ENCODE data around the gene C19orf25.

GRCh38 chr19:1514295-1514661 is 35.3 kb upstream of the C19orf25 start:
- TF ChIP-seq POLR2AphosphoS5 (IDR thresholded peaks at IDR 0.05; ENCODE audit: borderline replicate concordance, low read depth, low read length) = no peak
- TF ChIP-seq EZH2 (IDR thresholded peaks at IDR 0.05) = no peak
- no peak for TF ChIP-seq FOXP2 (optimal IDR thresholded peaks at IDR 0.05; ENCODE audit: control extremely low read depth, extremely low read length, insufficient read depth)

Measured in SK-N-MC (cell line).